Retina (tissue), 1 donor: Measurements from ENCODE around the gene ATP2C2.
"Not testable (repeated sequence)": the region's sequence is repeated elsewhere in the genome, so short reads cannot be mapped to it uniquely, and the experiment has no call there.

ENCODE experiments used
- DNase-seq: peaks from one replicate; pipeline ENCODE4 v3.0.0-alpha.2; 2016

Gene ATP2C2

DNA sequence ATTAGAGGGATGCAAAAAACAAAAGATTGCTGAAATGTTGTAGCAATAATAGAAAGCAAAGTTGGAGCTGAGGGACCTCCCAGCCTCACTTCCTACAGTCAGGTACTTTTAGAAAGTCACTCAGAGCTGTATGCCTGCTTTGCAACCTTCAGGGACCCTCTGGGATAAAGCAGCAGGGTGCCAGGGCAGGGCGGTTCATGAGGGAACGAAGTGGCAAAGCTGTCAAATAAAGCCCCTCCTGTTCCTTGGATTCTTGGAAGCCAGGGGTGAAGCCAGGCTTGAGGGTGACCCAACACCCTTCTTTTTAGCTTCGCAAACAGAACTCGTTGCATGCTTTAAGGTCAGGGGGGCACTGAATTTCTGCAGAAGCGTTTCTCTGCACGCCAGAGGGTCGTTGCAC is 767 bp downstream of the ATP2C2 start:
- DNase-seq, result no peak

DNA sequence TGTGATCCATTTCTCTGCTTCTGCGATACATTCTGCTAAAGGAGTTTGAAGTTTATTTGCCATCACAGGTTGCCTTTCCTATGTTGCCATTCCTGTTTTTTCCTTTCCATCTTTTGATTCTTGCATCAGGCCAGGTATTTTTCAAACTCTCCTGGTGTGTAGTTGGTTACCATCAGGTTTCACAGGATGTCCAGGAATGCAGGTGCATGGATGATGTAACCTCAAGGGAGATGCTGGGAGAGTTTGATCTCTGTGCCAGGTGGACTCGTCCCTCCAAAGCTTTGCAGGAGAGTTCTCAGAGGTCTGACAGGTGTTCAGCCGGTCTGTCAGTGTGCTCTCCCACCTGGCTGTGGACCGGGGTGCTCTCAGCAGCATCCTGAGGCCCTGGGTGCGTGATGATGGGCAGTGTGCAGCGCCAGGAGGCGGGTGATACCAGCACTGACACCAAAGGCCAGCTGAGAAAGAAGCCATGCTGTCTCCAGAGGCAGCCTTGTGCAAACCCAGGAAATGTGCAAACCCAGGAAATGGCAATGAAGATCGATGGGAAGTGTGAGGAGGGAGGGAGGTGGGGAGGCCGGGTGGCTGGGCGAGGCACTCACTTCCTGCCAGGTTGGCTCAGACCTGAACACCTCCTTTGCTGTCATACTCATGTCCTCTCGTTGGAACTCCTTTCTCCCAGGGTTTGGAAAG is 1.7 kb downstream of the ATP2C2 start:
- no peak for DNase-seq

DNA sequence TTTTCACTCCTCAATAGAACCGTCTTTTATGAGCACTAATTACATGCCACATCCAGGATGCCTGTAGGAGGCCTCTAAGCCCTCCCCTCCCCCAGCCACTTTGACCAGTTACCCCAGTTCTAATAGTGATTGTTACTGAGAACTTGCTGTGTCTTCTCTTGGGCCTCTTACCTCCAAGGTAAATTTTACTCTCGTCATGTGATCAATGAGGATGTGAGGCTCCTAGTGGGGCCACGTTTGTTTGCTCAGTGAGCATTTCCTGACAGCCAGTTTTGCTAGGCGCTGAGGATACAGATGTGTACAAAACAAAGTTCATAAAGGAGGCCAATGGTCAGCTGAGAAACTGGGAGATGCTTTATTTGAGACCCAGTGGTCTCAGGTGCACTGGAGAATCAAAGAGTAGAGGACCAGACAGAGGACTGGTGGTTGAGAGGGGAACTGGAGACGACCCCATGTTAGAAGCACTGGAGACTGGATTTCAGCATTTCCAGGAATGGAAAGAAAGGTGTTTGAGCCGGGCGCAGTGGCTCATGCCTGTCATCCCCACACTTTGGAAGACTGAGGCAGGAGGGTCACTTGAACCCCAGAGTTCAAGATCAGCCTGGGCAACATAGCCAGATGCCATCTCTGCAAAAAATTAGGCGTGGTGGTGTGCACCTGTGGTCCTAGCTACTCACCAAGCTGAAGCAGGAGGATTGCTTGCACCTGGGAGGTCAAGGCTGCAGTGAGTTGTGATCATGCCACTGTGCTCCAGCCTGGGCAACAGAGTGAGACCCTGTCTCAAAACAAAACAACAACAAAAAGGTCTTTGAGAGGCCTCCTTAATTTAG is 2.6 kb downstream of the ATP2C2 start:
- no peak for DNase-seq

DNA sequence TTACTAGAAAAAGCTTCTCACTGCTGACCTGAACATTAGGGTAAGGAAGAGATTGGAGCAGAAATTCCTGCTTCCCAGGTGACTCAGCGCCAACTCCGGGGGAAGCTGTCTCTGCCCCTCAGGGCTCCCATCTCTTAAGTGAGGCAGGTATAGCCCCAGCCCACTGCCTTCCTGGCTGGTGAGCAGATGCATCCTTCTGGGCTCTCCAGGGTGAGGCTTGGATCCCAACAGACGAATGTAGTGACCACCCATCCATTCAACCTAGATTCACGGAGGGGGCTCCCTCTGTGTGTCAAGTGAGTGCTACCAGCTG is 3.2 kb downstream of the ATP2C2 start:
- DNase-seq, result no peak

DNA sequence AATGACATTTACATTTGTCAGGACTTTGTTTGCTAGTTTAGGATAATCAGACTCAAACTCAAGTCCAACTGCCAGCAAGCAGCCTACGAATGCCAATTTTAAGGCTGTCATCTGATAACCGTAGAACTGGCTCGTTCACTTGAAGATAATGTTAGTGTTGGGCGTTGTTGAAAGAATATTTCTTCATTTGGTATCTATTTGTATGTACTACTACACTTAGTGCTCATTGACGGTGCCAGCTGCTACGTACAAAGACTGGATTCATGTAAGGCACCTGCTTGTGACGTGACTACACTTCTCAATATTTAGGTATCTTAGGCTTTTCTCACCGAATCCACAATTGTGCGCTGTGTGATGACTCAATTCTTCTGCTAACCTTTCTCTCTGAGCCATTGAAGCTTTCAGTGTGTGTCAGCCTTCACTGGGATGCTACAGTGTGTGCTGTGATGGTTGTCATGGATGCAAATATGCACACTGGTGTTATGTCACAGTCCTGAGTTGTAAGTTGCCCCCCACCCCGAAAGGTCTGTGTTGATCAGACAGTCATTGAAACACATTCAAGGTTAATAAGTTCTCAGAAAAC is 5.7 kb downstream of the ATP2C2 start:
- no peak for DNase-seq

DNA sequence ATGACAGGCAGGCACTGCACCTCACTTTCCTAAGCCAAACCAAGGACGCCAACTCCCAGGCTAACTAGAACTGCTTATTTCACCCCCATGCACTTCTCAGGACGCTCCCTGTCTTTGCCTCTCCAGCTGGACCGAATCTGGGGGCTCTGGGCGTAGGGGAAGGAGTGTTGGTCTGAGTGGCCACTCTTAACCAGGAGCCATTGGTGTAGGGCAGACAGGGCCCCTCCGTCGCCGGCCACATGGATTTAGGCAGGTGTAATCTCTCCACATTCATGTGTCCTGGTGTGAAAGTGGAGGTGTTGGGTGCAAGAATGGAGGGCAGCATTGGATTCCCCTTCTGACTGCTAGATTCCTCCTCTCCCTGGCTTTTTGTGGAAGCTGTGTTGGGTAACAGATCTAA is 9.8 kb downstream of the ATP2C2 start:
- no peak for DNase-seq

DNA sequence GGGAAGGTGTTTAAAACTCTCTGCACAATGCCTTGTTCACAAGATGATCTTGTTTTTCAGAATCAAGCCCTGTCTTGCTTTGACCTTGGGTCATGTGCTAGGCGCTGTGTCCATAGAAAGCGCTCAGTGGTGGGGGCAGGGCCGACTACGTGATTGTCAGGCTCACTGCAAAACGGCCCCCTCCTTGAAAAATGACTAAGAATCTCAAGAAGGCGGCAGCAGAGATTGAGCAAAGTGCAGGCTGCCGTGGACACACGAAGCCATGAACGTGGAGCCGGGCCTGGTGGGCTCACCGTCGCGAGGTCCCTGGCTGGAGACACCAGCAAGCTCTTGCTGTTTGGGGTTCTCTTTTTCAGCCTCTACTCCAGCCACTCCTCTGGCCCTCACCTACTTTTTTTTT is 10.2 kb downstream of the ATP2C2 start:
- DNase-seq, result no peak

DNA sequence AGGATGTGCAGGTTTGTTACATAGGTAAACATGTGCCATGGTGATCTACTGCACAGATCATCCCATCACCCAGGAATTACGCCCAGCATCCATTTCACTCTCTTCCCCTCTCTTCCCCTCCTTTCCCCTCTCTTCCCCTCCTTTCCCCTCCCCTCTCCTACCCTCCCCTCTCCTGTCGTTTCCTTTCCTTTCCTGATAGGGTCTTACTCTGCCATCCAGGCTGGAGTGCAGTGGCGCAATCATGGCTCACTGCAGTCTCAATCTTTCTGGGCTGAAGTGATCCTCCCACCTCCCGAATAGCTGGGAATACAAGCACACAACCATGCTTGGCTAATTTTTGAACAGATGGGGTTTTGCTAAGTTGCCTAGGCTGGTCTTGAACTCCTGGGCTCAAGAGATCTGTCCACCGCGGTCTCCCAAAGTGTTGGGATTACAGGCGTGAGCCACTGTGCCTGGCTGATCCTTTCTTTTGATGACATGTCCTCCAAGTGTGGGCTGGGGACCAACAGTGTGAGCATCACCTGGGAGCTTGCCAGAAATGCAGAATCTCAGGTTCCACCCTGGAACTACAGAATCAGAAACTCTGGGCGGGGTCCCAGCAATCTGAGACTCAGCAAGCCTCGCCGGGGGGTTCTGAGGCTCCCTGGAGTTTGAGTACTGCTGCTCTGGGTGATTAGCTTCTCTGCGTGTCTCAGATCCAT is 10.8 kb downstream of the ATP2C2 start:
- no peak for DNase-seq

DNA sequence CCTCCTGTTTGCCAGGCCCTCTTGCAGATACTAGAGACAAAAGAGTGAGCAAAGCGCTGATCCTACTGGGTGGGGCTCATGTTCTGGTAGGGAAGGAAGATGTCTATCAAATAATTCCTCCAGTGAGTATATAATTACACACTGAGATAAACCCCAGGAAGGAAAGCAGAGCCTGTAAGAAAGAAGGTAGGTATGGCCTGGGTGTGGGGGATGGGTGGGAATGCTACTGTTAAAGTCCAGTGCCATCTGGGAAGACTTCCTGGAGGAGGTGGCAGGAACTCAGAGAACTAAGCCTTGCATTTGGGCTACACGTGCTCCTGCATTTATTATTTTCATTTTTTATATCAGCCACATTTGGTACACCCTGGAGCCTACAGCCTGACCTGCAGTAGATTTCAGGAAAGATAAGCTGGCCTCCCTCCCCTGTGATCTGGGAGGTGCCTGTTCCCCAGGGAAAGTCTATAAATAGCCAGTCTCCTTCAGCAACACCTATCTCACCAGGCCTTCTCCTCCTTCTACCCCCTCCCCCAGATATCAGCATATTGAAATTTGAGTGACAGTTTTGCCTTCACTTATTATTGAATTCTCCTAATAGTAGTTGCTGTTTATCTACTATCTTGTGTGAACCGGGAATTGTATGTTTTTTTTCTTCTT is 11.5 kb downstream of the ATP2C2 start:
- no peak for DNase-seq

DNA sequence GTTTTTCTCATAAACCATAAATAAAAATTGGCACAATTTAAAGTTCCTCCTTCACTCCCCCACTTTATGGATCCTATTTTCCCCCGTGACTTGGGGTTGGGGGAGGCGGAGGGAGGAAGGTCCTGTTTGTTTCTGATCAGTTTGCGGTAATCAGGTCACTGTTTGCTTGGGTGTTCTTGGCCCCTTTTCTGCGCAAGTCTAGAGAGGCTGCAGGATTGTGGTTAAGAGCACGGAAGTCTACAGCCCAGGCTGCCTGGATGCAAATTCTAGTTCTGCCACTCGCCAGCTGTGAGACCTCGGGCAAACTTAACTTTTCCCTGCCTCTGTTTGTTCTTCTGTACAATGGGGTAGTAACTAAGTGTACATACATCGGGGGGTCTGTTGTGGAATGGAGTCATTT is 12.1 kb downstream of the ATP2C2 start:
- no peak for DNase-seq

DNA sequence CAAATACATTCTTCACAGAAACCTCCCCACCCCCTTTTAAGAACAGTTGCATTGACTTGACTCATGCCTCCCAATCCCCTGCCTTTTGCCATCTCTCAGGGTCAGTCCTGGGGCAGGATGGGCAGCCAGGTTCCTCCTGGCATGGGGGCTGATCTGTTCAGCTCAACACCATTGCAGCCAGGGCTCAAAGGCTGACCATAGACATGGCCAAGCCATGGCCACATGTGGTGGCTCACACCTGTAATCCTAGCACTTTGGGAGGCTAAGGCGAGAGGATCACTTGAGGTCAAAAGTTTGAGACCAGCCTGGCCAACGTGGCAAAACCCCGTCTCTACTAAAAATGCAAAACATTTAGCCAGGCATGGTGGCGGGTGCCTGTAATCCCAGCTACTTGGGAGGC is 14.1 kb downstream of the ATP2C2 start:
- DNase-seq, result no peak

DNA sequence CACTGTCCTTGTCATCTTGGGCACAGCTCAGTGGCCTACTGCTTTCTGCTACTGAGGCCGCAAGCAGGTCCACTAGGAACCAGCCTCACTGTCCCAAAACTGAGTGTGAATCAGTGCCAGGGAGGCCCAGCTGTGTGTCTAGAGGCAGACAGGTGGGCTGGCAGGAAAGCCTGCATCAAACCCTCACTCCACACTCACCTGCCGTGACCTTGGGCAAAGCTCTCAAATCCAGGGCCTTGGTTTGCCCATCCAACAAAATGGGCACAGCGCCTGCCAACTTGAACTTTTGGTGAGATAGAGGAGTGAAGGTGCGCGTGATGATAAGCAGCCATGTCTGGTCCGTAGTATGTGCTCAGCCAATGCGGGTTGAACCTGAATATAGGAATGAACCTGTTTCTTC is 14.8 kb downstream of the ATP2C2 start:
- no peak for DNase-seq

DNA sequence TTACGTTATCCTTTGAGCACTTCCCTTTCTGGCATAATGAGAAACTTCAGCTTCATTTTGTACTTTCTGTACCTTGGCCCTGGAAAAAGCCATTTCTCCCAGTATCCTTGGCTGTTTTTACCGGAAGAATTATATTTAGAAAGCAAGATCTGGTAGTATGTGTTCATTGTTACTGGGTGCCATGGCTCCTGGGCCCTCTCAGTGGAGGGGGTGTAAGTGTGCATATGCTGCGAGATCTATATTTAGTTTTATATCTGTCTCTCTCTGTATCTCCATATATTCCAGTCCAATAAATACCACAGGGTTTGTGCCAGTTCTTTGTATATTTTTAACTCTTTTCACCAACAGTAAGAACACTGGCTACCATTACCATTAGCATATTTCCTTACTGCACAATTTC is 17.7 kb downstream of the ATP2C2 start:
- DNase-seq, result no peak

DNA sequence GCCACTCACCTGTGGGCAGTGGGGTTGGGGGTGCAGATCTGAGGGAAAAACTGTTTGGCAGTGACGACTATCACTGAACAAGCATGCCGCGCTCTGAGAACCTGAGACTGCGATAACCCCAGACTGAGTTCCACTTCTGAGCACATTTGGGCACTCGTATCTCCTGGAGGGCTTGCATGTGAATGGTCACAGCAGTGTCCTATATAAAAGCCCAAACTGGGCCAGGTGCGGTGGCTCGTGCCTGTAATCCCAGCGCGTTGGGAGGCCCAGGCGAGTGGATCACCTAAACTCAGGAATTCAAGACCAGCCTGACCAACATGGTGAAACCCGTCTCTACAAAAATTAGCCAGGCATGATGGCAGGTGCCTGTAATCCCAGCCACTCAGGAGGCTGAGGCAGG is 18.7 kb downstream of the ATP2C2 start:
- no peak for DNase-seq

DNA sequence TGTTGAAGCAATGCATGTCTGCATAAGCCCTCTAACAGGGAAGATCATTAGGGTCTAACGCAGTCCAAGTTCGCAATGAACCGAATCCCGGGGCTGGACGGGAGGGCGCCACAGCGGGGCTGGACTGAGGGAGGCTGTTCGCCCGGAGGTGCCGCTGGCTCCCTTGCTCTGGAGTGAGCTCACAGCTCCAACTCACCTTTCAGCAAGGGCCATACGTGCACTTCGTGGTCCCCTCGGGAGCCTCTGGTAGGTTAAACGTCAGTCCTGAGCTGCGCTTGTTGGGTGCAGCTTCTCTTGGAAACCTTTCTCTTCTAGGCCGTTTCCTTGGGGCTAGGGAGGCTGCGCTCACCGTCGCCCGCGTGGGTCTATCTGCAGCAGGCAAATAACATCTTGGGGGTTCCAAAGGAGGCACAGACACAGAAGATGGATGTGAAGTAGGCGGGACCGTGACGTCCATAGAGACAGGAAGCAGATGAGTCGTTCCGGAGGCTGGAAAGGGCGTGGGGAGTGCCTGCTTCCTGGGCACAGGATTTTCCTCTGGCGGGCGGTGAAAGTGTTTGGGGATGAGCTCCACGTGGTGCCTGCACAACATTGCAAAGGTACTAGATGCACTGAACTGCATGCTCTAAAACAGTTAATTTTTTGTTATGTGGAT is 21.9 kb downstream of the ATP2C2 start:
- no peak for DNase-seq

DNA sequence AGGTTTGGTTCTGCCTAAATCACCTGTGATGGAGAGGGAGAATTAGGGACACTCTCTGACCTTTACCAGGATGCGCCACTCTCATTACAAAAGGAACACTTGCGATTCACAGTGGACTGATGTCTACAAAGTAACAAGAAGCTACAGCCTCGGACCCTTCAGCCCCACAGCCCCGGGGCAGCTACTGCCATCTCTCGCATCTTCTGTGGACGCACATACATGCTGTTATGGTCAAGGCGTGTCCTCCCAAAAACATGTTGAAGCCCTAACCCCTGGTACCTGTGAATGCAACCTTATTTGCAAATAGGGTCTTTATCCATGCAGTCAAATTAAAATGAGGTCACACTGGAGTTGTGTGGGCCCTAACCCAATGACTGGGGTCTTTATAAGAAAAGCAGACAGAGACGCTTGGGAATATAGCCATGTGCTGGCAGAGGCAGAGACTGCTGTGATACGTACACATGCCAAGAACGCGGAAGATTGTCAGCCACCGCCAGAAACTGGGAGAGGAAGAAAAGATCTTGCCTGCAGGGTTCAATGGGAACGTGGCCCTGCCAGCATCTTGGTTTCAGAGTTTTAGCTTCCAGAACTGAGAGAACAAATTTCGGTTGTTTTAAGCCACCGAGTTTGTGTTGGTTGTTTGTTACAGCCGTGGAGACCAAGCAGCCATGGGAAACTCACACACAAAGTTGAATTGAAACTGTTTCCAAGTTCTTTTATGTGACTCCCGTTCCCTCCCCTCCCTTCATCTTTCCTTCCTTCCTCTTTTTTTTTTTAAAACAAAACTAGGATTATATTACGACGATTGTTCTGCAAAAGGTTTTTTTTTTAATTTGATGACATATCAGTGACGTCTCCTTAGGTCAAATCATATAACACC is 23.1 kb downstream of the ATP2C2 start:
- no peak for DNase-seq

DNA sequence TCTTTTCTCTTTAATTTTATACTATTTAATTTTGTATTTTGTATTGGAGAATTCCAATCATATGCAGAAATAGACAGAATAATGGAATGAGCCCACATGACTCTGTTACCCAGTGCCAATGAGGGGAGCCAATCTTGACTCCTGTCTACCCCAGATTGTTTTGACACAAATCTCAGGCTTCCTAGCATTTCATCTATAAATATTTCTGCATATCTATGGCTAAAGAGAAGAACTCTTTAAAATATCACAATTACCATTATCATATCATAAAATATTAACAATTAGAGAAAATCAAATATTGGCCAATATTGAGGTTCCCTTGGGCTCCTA is 23.7 kb downstream of the ATP2C2 start:
- DNase-seq, result no peak

DNA sequence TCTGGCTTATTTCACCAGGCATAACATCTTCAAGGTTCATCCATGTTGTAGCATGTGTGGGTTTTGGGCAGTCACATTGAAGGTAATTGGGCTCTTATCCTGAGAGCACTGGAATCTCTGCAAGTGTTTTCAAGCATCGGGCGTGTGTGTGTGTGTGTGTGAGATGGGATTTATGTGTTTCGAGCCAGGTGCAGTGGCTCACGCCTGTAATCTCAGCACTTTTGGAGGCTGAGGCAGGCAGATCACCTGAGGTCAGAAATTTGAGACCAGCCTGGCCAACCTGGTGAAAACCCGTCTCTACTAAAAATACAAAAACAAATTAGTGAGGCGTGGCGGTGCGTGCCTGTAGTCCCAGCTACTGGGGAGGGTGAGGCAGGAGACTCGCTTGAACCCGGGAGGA is 27.7 kb downstream of the ATP2C2 start:
- DNase-seq, result not testable (repeated sequence)

DNA sequence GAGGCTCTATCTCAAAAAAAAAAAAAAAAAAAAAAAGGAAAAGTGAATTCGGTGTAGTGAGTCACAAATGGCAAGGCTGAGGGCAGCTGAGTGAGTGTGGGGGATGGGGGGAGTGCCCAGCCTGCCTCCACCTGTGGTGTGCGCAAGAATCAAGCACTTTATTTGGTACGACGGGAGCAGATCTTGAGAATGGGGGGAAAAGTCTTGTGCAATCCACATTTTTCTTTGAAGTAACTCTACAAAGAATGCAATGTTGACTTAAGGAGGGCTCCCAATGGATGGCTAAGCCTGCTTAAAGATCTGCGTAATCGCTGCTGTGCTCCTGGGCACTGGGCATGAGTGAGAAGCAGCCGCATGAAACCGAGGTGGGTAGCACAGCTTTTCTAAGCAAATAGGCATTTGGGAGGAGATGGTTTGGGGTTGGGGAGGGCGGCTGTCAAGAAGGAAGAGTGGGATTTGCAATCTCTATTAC is 28.2 kb downstream of the ATP2C2 start:
- no peak for DNase-seq

DNA sequence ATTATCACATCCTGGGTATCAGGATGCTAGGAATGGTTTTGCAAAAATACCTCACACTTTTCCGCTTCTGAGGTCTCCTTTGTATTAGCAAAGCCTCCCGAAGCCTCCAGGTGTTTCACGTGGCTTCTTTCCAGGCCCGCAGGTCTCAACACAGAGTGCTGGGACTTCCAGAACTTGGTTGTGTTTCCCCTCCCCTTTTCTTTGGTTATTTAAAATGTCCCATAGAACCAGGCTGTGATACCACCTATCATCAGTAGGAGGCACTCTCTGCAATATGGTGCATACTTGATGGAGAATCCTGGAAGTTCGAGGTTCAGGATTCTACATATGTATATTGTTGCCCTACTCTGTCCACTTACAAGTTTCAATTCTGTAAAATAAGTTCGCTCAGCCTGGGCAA is 28.8 kb downstream of the ATP2C2 start:
- no peak for DNase-seq

DNA sequence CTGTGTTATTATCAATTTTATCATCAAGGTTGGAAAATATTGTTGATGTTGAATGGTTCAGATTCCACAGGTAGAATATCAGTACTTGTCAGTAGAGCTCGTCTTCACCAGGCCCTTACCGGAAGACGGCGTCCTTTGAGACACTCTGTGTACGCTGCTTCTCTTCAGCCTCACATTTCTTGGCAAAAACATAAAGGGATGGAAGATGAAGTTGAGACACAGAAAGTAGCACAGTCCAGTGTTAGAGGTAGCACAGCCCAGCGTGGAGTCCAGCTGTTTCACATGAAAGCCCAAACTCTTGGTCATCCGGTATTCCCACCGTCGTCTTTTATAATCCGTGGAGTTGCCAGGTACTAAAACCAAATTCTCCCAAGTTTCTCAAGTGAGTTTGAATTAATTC is 30.4 kb downstream of the ATP2C2 start:
- no peak for DNase-seq

DNA sequence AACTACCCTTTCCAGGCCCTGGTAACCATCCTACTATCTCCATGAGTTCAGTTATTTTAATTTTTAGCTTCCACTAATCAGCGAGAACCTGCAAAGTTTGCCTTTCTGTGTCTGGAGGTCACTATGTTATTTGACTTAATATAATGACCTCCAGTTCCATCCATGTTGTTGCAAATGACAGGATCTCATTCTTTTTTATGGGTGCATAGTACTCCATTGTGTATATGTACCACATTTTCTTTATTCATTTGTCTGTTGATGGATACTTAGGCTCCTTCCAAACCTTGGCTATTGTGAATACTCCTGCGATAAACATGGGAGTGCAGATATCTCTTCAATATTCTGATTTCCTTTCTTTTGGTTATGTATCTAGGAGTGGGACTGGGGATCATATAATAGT is 31.6 kb downstream of the ATP2C2 start:
- not testable (repeated sequence) for DNase-seq
